Activated B cell treated with CpG ODN at 0.5 μM for 24 hours (primary cell): ENCODE results near the gene QKI. TPM values are rescaled to one million over a fixed set of nuclear protein-coding genes. Genes with fewer than 3 reads are reported as not detected.
A peak's percentile ranks its signal among the peaks of the same experiment; 100 is the strongest.

Source experiments
- ATAC-seq: fragments of 200-7000 bp; cut with Tn5 transposase; one replicate; pipeline ENCODE4 v1.10.0; 2021; ENCODE audit warnings: low read depth, mild to moderate bottlenecking, moderate library complexity
- CTCF ChIA-PET: fragments of 350-600 bp; sonication (Branson Sonifier 250); formaldehyde crosslinking; loops from one replicate; lab custom pipeline; 2021; ENCODE audit warnings: antibody characterized with exemption; lab: Charles Lee
- POLR2A ChIA-PET: fragments of 350-600 bp; sonication (Branson Sonifier 250); formaldehyde crosslinking; loops from one replicate; lab custom pipeline; 2021; ENCODE audit warnings: antibody characterized with exemption; lab: Charles Lee
- DNase-seq: peaks from one replicate; pipeline ENCODE4 v3.0.0; 2022
- H3K27ac Mint-ChIP-seq: one replicate; pipeline ENCODE4 v1.8.0; 2020; ENCODE audit warnings: mixed read lengths
- H3K27me3 Mint-ChIP-seq: one replicate; pipeline ENCODE4 v1.8.0; 2021; ENCODE audit warnings: mixed read lengths
- H3K36me3 Mint-ChIP-seq: one replicate; pipeline ENCODE4 v1.8.0; 2021; ENCODE audit warnings: low read depth, mixed read lengths
- H3K4me1 Mint-ChIP-seq: one replicate; pipeline ENCODE4 v1.8.0; 2021; ENCODE audit warnings: mixed read lengths
- H3K4me3 Mint-ChIP-seq: one replicate; pipeline ENCODE4 v1.8.0; 2020; ENCODE audit warnings: mild to moderate bottlenecking, mixed read lengths
- H3K9me3 Mint-ChIP-seq: one replicate; pipeline ENCODE4 v1.8.0; 2020; ENCODE audit warnings: mixed read lengths
- CTCF ChIP-seq: fragments of 200-600 bp; IDR thresholded peaks from one replicate; pipeline ENCODE4 v1.8.0; 2022; ENCODE audit warnings: antibody characterized with exemption, mild to moderate bottlenecking
- intact Hi-C: fragments of 100-400 bp; cut with micrococcal nuclease; formaldehyde crosslinking; loops from one replicate; pipeline ENCODE4 v1.15.1; 2024
- total RNA-seq: library from RNA; stranded (reverse); gene quantifications from 2 replicates; pipeline ENCODE4 v1.2.3, GENCODE V29; 2022

Gene QKI
- 61.5 and 66.6 TPM in 2 replicates for total RNA-seq

DNA sequence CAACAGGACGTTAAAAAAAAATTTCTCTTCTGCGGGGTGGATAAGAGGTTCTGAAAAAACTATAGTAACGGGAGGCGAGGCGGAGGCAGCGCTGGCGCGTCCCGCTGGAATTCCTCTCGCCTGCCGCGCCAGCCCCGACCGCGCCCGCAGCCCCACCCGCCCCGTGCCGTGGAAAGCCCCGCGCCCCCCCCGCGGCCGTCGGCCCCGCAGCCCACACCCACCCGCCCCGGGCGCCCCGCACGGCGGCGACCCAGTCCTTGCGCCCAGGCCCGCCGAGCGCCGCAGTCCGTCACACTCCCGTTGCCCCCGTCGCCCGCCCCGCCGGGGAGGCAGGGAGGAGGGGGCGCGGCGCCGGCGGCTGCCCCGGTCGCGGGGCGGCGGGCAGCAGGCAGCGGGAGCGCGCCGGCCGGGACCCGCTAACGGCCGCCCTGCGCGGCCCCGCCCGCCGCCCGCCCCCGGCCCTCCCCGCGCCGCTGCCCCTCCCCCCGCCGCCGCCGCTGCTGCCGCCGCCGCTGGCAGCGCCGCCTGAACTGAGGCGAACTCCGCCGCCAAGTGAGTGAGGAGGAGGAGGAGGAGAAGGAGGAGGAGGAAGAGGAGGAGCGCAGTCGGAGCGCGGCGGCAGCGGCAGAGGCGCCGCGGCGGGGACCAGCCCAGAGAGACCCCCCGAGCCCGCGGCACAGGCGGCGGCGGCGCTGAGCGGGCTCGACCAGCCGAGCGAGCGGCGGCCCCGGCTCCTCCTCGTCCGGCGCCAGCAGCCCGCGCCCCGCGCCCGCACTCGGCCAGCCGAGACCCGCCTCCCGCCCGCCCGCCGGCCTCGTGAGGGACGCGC, at the start of gene QKI:
QKI (plus strand) TSS at position 602 of the 829 bp plus-strand sequence. CDS start 476 bp downstream, outside the sequence.
- TF ChIP-seq CTCF, result no peak
- peaks cover 45% of the 10 kb centered on the region for H3K4me1 Mint-ChIP-seq
- peaks cover 7% of the 10 kb centered on the region for H3K36me3 Mint-ChIP-seq
- peak within 1 kb of the TSS; percentile 91 for H3K27ac Mint-ChIP-seq
- H3K4me3 Mint-ChIP-seq, result peak within 1 kb of the TSS; percentile 88
- DNase-seq, result peak; percentile 72
- no peaks in the 10 kb centered on the region for H3K9me3 Mint-ChIP-seq
- intact Hi-C loops, result loop anchor here (2.0 kb wide), 1 partner anchor 292 kb away; no protein-coding TSS in a partner anchor
- ATAC-seq, result peak; percentile 46
- H3K27me3 Mint-ChIP-seq, result no peaks in the 10 kb centered on the region
- ChIA-PET POLR2A (interaction anchor here (0.7 to 2.1 kb wide), 5 partner anchors 46 to 676 kb away, joined by 3 to 8 read pairs (median 3); no protein-coding TSS in a partner anchor), CTCF (no interaction called here)

DNA sequence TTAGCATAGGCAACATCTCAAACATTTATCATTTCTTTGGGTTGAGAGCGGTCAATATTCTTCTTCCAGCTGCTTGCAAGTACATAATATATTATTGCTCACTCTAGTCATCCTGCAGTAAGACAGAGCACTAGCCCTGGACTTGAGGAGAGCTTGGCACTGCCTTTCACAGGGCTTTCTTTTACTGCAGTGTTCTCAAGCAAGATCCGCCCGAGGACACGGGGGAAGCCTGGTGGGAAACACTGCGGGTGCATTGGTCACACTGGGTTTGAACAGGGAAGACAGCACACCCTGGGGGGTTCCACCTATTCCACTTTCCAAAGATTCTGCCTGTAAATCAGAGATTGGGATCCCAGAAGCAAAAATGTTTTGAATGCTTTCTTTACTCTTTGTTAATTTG, 48.2 kb upstream of the QKI start:
- H3K27ac Mint-ChIP-seq, result no peak overlapping the region
- TF ChIP-seq CTCF, result no peak
- ATAC-seq (no peak), DNase-seq (no peak)
- CTCF ChIA-PET, result no interaction called here
- no peak overlapping the region for H3K4me3 Mint-ChIP-seq
- POLR2A ChIA-PET, result no interaction called here
- intact Hi-C loops, result no loop called here
- peaks cover 14% of the 10 kb centered on the region for H3K27me3 Mint-ChIP-seq
- H3K9me3 Mint-ChIP-seq, result no peaks in the 10 kb centered on the region
- H3K4me1 Mint-ChIP-seq, result no peaks in the 10 kb centered on the region
- H3K36me3 Mint-ChIP-seq, result no peaks in the 10 kb centered on the region

DNA sequence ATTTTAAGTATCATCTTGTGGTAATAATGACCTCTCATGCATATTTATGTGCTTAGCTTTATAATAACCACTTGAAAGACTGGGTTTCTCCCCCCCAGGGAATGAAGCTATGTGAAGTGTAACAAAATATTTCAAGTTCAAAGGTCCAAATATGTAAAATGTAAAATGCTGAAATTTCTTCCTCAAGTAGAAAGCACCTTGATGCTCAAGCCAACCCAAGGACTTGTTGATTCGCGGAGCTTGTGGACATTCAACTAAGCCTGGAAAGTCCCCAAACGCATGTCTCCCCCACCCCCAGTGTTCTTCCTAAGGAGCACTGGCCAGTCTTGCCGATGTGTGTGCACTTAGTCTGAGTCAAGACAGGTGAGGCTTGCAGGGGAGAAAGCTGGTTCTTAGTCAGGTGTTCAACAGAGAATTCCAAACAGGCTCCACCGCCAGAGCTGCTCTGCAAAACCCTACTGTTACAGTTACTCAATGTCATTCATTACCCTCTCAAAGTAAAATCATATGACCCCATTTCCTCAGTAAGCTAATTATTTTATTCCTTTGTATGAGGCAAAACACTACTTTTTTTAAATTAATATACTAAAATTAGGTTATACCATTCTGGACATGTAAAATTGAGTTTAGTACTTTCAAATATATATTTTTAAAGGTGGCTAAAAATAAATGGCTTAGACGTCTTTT, 46.9 kb upstream of the QKI start:
- CTCF ChIA-PET, result no interaction called here
- no peaks in the 10 kb centered on the region for H3K9me3 Mint-ChIP-seq
- no peaks in the 10 kb centered on the region for H3K36me3 Mint-ChIP-seq
- POLR2A ChIA-PET, result no interaction called here
- no peak overlapping the region for H3K27ac Mint-ChIP-seq
- no peaks in the 10 kb centered on the region for H3K4me1 Mint-ChIP-seq
- ATAC-seq, result no peak
- TF ChIP-seq CTCF, result no peak
- no peak overlapping the region for H3K4me3 Mint-ChIP-seq
- H3K27me3 Mint-ChIP-seq, result peaks cover 18% of the 10 kb centered on the region
- DNase-seq, result no peak
- intact Hi-C loops, result no loop called here

- CTCF ChIA-PET, result no interaction called here
- intact Hi-C loops, result no loop called here
- no peaks in the 10 kb centered on the region for H3K9me3 Mint-ChIP-seq
- no peak for DNase-seq
- no peak for TF ChIP-seq CTCF
- H3K4me1 Mint-ChIP-seq, result no peaks in the 10 kb centered on the region
- H3K36me3 Mint-ChIP-seq, result no peaks in the 10 kb centered on the region
- no peak for ATAC-seq
- peaks cover 18% of the 10 kb centered on the region for H3K27me3 Mint-ChIP-seq
- POLR2A ChIA-PET, result no interaction called here
- H3K27ac Mint-ChIP-seq, result no peak overlapping the region
- no peak overlapping the region for H3K4me3 Mint-ChIP-seq
Measured at GRCh38 chr6:163369141-163369540, 45.4 kb upstream of the QKI start.
